ENCODE data around the gene FAT4. TPM values are rescaled to one million over a fixed set of nuclear protein-coding genes. Genes with fewer than 3 reads are reported as not detected.

Gene FAT4
- total RNA-seq, 1 experiment from 2014 or later, result 0.05 TPM

DNA sequence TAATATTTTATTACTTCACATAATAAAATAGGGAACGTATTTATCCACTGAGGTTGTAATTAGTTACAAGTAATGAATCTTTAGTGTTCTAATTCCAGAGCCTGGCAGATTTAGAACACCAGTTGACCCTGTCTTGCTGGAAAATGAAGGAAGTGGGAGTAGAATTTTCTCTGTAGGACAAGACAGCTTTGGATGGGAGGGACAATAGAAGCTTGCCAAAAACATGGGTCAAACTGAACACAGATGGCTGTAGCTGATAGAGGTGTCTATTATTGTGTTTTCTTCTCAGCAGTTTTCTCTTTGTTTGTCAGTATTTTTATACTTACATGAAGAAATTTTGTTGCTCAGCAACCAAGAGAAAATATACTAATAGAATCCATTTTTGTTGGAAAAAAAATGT is 20.2 kb downstream of the FAT4 start:
- intact Hi-C loops (cut with micrococcal nuclease; ENCODE audit: unreplicated experiment), result no loop called here
- Histone ChIP-seq H3K9me3 (no peaks in the 10 kb centered on the region), H3K36me3 (ENCODE audit: control insufficient read depth, insufficient read depth, low read length) (no peaks in the 10 kb centered on the region), H3K4me1 (no peaks in the 10 kb centered on the region), H3K27me3 (replicated peaks; ENCODE audit: control insufficient read depth, insufficient read depth, low read length) (no peaks in the 10 kb centered on the region), H3K4me3 (ENCODE audit: low read depth, low read length) (no peak overlapping the region)
- BruUV-seq (replicated peaks), result no TSS peak
- no peak overlapping the region for H3K27ac Mint-ChIP-seq (ENCODE audit: unreplicated experiment)
- no peaks in the 10 kb centered on the region for H3K36me3 Mint-ChIP-seq (ENCODE audit: insufficient read depth, unreplicated experiment)
- ChIA-PET CTCF (no interaction called here), POLR2A (no interaction called here)
- H3K27me3 Mint-ChIP-seq (ENCODE audit: insufficient read depth, unreplicated experiment), result no peaks in the 10 kb centered on the region
- no peak overlapping the region for H3K4me3 Mint-ChIP-seq (ENCODE audit: unreplicated experiment)
- H3K4me1 Mint-ChIP-seq (ENCODE audit: low read depth, unreplicated experiment), result no peaks in the 10 kb centered on the region
- H3K9me3 Mint-ChIP-seq (ENCODE audit: unreplicated experiment), result no peaks in the 10 kb centered on the region
- TF ChIP-seq, protein P1, sequence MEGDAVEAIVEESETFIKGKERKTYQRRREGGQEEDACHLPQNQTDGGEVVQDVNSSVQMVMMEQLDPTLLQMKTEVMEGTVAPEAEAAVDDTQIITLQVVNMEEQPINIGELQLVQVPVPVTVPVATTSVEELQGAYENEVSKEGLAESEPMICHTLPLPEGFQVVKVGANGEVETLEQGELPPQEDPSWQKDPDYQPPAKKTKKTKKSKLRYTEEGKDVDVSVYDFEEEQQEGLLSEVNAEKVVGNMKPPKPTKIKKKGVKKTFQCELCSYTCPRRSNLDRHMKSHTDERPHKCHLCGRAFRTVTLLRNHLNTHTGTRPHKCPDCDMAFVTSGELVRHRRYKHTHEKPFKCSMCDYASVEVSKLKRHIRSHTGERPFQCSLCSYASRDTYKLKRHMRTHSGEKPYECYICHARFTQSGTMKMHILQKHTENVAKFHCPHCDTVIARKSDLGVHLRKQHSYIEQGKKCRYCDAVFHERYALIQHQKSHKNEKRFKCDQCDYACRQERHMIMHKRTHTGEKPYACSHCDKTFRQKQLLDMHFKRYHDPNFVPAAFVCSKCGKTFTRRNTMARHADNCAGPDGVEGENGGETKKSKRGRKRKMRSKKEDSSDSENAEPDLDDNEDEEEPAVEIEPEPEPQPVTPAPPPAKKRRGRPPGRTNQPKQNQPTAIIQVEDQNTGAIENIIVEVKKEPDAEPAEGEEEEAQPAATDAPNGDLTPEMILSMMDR (IDR thresholded peaks at IDR 0.05; ENCODE audit: insufficient read depth in 1 of 2, low read depth in 1 of 2, low read length in 1 of 2, severe bottlenecking in 1 of 2, unreplicated experiment in 1 of 2), result no peak
- no peak for DNase-seq

DNA sequence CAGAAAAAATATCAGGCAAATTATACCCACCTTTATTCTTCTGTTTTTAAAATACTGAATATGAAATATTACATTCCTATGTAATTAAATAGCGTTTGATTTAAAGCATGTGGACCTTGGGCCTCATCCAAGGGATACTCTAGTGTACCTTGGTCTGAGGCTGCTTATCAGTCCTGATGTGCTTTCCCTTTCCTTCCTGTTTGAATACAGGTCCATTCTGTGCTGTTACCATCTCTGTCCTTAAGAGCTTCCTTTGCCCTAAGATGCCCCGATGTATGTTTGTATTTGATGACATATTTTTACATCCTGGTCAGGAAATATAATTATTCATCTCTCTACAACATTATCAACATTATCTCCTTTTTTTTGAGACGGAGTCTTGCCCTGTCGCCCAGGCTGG is 24.1 kb downstream of the FAT4 start:
- H3K4me3 ChIP-seq (ENCODE audit: low read depth, low read length), result no peak overlapping the region
- Mint-ChIP-seq H3K4me3 (ENCODE audit: unreplicated experiment) (no peak overlapping the region), H3K9me3 (ENCODE audit: unreplicated experiment) (no peaks in the 10 kb centered on the region), H3K36me3 (ENCODE audit: insufficient read depth, unreplicated experiment) (no peaks in the 10 kb centered on the region), H3K27ac (ENCODE audit: unreplicated experiment) (no peak overlapping the region), H3K4me1 (ENCODE audit: low read depth, unreplicated experiment) (no peaks in the 10 kb centered on the region), H3K27me3 (ENCODE audit: insufficient read depth, unreplicated experiment) (no peaks in the 10 kb centered on the region)
- H3K9me3 ChIP-seq, result no peaks in the 10 kb centered on the region
- H3K36me3 ChIP-seq (ENCODE audit: control insufficient read depth, insufficient read depth, low read length), result no peaks in the 10 kb centered on the region
- DNase-seq, result no peak
- TF ChIP-seq, protein P1 (IDR thresholded peaks at IDR 0.05; ENCODE audit: insufficient read depth in 1 of 2, low read depth in 1 of 2, low read length in 1 of 2, severe bottlenecking in 1 of 2, unreplicated experiment in 1 of 2), result no peak
- no peaks in the 10 kb centered on the region for H3K4me1 ChIP-seq
- no peaks in the 10 kb centered on the region for H3K27me3 ChIP-seq (replicated peaks; ENCODE audit: control insufficient read depth, insufficient read depth, low read length)
- intact Hi-C loops (cut with micrococcal nuclease; ENCODE audit: unreplicated experiment), result no loop called here
- POLR2A ChIA-PET, result no interaction called here
- BruUV-seq (replicated peaks), result no TSS peak
- CTCF ChIA-PET, result no interaction called here

DNA sequence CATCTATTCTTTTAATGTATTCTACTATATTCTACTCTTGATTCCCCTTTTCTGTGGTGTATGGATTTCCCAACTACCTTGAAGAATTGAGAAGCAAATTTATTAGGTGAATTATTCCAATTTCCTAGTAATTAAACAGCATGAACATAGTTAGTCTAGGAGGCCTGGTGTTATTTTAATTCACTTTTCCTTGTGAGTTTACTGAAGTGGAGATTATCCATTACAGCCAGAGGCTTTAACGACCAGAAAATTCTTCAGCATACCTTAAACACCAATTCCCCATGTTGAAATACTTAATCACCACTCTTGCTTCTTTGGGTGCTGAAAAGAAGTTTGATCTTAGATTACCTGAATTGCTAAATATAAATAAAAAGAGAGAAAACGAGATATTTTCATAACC is 29.4 kb downstream of the FAT4 start:
- no peaks in the 10 kb centered on the region for H3K4me1 Mint-ChIP-seq (ENCODE audit: low read depth, unreplicated experiment)
- H3K36me3 Mint-ChIP-seq (ENCODE audit: insufficient read depth, unreplicated experiment), result no peaks in the 10 kb centered on the region
- Histone ChIP-seq H3K27me3 (replicated peaks; ENCODE audit: control insufficient read depth, insufficient read depth, low read length) (no peaks in the 10 kb centered on the region), H3K4me3 (ENCODE audit: low read depth, low read length) (no peak overlapping the region), H3K4me1 (no peaks in the 10 kb centered on the region), H3K36me3 (ENCODE audit: control insufficient read depth, insufficient read depth, low read length) (no peaks in the 10 kb centered on the region), H3K9me3 (no peaks in the 10 kb centered on the region)
- no peaks in the 10 kb centered on the region for H3K9me3 Mint-ChIP-seq (ENCODE audit: unreplicated experiment)
- no TSS peak for BruUV-seq (replicated peaks)
- ChIA-PET POLR2A (no interaction called here), CTCF (no interaction called here)
- intact Hi-C loops (cut with micrococcal nuclease; ENCODE audit: unreplicated experiment), result no loop called here
- TF ChIP-seq, protein P1 (IDR thresholded peaks at IDR 0.05; ENCODE audit: insufficient read depth in 1 of 2, low read depth in 1 of 2, low read length in 1 of 2, severe bottlenecking in 1 of 2, unreplicated experiment in 1 of 2), result no peak
- H3K27me3 Mint-ChIP-seq (ENCODE audit: insufficient read depth, unreplicated experiment), result no peaks in the 10 kb centered on the region
- DNase-seq, result no peak
- no peak overlapping the region for H3K27ac Mint-ChIP-seq (ENCODE audit: unreplicated experiment)
- H3K4me3 Mint-ChIP-seq (ENCODE audit: unreplicated experiment), result no peak overlapping the region
